NCI-H2196 (cell line): Measurements from ENCODE around the gene PYROXD2.

Source experiments
- DNase-seq: peaks from one replicate; lab custom pipeline; 2025; ENCODE audit not compliant: unreplicated experiment; lab: John Stamatoyannopoulos, UW

PYROXD2 gene

GRCh38 chr10:98435178-98435577 is 20.2 kb upstream of the PYROXD2 start:
- no peak for DNase-seq

- DNase-seq = no peak
These were observed 19.1 kb upstream of the PYROXD2 start for GRCh38 chr10:98433881-98434732.

- DNase-seq = no peak
These were observed 18.4 kb upstream of the PYROXD2 start for GRCh38 chr10:98433371-98433770.

- DNase-seq = no peak
These were observed 17.3 kb upstream of the PYROXD2 start for GRCh38 chr10:98432330-98432729.

GRCh38 chr10:98431016-98431415 is 16.0 kb upstream of the PYROXD2 start:
- no peak for DNase-seq

- DNase-seq = no peak
These were observed 15.4 kb upstream of the PYROXD2 start for GRCh38 chr10:98430427-98430826.

- no peak for DNase-seq
These were observed 14.5 kb upstream of the PYROXD2 start for GRCh38 chr10:98429320-98430072.

- no peak for DNase-seq
These were observed 12.1 kb upstream of the PYROXD2 start for GRCh38 chr10:98427011-98427515.

GRCh38 chr10:98425511-98426352 is 10.8 kb upstream of the PYROXD2 start:
- no peak for DNase-seq

GRCh38 chr10:98424295-98425254 is 9.6 kb upstream of the PYROXD2 start:
- no peak for DNase-seq

- no peak for DNase-seq
These were observed 8.7 kb upstream of the PYROXD2 start for GRCh38 chr10:98423691-98424120.

- DNase-seq = no peak
These were observed 7.2 kb upstream of the PYROXD2 start for GRCh38 chr10:98422182-98422581.

- DNase-seq = no peak
These were observed 5.8 kb upstream of the PYROXD2 start for GRCh38 chr10:98420786-98421185.

GRCh38 chr10:98419469-98420261 is 4.7 kb upstream of the PYROXD2 start:
- DNase-seq = no peak

GRCh38 chr10:98418665-98419468 is 3.9 kb upstream of the PYROXD2 start:
- DNase-seq = no peak

- DNase-seq = no peak
These were observed 3.1 kb upstream of the PYROXD2 start for GRCh38 chr10:98417973-98418664.

GRCh38 chr10:98417481-98417959 is 2.5 kb upstream of the PYROXD2 start:
- no peak for DNase-seq
